Measurements from ENCODE around the gene STIP1.
"Not testable (repeated sequence)": the region's sequence is repeated elsewhere in the genome, so short reads cannot be mapped to it uniquely, and the experiment has no call there.

Gene STIP1

GRCh38 chr11:64157631-64158394 lies 28.2 kb upstream of the STIP1 start:
- no peak for DNase-seq (ENCODE audit: low read depth)

DNA sequence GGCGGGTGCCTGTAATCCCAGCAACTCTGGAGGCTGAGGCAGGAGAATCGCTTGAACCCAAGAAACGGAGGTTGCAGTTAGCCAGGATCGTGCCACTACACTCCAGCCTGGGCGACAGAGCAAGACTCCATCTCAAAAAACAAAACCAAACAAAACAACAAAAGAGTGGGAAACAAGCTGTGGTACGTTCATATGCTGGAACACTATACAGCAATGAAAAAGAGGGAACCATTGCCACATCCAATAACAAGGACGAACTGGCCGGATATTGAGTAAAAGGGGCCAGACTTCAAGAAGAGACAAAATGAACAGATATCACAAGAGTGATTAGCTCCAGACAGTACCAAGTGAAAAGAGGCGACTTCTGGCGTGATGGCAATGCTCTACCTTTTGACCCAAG lies 24.9 kb upstream of the STIP1 start:
- DNase-seq (ENCODE audit: low read depth): no peak

- DNase-seq (ENCODE audit: low read depth): not testable (repeated sequence)
These were observed 23.2 kb upstream of the STIP1 start for GRCh38 chr11:64162769-64163168.

- DNase-seq (ENCODE audit: low read depth): no peak
These were observed 22.0 kb upstream of the STIP1 start for GRCh38 chr11:64163951-64164350.

- no peak for DNase-seq (ENCODE audit: low read depth)
These were observed 21.3 kb upstream of the STIP1 start for GRCh38 chr11:64164392-64165312.

DNA sequence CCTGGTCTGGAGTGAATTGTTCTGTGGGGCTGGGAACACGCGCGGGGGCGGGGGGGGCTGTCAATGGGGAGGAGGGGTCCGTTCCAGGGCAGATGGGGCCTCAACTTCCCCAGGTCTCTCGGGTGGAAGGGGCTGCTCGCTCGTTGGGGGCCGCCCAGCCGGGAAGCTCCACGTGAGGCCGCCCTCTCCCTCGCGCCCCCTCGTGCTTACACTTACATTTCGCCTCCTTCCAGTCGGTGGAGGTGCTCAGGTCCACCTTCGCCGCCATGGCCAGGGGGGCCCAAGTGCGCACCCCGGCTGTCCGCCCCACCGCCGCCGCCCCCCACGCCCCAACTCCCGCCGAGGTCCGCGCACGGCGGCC lies 20.5 kb upstream of the STIP1 start:
- no peak for DNase-seq (ENCODE audit: low read depth)

DNA sequence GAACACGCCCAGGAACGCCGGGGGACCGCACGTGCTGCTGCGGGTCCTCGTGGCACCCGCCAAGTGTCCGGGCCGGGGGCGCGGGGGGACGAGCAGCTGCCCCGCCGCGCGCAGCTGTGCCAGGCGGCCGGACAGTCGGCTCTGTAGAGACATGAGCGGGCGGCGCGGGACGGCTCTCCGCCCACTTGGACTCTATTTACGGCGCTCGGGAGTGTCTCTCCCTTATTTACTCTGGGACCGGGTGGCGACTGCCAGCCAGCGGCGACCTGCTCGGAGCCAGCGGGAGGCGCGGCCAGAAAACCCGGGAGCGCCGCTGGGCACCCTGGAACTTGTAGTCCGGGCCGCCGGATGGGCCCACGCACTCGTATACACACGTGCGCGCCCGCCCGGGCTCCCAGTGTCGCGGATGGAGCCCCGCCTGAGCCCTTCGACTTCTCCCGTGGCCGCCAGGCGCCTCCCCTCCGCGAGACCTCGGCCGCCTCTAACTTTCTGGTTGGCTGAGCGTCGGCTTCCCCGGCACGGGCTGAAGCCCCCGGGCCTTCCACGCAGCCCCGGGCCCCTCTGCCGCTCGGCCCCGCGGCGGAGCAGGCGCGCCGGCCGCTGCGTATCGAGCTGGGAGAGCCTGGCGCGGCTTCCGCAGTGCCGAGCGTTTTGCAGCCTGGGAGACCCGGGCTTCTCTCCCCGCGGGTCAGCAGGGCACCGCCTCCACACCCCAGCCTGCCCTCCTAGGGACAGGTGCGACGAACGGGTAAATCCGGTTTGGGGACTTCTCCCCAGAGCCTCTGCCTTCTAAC lies 19.9 kb upstream of the STIP1 start, which contains the start of gene MACROD1:
Gene MACROD1, minus strand, starts transcription at position 272 of the 794 bp plus-strand sequence. Its CDS starts 119 bp downstream, at position 153.
- peak; percentile 57 for DNase-seq (ENCODE audit: low read depth)

DNA sequence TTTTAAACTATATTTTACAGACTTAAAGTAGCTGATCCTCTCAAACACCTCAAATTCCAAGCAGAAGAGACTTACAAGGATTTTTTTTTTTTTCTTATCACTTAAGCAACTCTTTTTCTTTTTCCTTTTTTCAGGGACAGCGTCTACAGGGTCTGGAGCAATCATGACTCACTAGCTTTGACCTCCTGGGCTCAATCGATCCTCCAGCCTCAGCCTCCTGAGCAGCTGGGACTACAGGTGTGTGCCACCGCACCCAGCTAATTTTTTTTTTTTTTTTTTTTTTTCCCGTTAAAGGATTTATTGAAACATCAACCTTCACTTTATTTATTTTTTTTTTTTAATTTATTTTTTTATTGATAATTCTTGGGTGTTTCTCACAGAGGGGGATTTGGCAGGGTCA lies 15.6 kb upstream of the STIP1 start:
- no peak for DNase-seq (ENCODE audit: low read depth)

- DNase-seq (ENCODE audit: low read depth): peak; percentile 26
These were observed 12.2 kb upstream of the STIP1 start for GRCh38 chr11:64173616-64174355.

DNA sequence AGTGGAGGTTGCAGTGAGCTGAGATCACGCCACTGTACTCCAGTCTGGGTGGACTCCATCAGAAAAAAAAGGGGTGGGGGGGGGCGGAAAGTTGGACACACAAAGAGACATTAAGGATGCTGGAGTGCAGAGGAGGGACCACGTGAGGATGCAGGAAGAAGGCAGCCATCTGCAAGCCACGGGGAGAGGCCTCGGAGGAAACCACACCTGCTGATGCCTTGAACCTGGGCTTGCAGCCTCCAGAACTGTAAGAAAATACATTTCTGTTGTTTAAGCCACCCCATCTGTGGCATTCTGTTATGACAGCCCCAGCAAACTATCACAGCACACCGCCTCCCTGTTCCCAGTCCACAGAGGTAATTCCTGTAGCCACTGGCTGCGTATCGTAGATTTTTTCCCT lies 9.2 kb upstream of the STIP1 start:
- DNase-seq (ENCODE audit: low read depth): no peak

DNA sequence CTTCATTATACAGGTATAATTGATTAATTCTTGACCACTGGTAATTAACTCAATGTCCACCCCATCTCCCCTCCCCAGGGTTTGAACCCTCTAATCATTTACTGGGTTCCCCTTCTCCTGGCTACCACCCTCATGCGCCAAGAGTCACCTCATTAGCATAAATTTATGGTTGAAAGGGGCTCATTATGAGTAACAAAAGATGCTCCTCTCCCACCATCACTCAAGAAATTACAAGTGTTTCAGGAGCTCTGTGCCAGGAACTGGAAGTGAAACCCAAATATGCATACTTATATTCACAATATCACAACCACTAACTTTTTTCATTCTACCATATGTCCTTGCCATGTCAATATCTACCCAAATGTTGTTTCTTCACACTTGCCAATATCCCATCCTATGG lies 7.8 kb upstream of the STIP1 start:
- DNase-seq (ENCODE audit: low read depth): no peak

- DNase-seq (ENCODE audit: low read depth): no peak
These were observed 6.9 kb upstream of the STIP1 start for GRCh38 chr11:64178951-64179639.

GRCh38 chr11:64180891-64181290 lies 5.1 kb upstream of the STIP1 start:
- DNase-seq (ENCODE audit: low read depth): no peak

DNA sequence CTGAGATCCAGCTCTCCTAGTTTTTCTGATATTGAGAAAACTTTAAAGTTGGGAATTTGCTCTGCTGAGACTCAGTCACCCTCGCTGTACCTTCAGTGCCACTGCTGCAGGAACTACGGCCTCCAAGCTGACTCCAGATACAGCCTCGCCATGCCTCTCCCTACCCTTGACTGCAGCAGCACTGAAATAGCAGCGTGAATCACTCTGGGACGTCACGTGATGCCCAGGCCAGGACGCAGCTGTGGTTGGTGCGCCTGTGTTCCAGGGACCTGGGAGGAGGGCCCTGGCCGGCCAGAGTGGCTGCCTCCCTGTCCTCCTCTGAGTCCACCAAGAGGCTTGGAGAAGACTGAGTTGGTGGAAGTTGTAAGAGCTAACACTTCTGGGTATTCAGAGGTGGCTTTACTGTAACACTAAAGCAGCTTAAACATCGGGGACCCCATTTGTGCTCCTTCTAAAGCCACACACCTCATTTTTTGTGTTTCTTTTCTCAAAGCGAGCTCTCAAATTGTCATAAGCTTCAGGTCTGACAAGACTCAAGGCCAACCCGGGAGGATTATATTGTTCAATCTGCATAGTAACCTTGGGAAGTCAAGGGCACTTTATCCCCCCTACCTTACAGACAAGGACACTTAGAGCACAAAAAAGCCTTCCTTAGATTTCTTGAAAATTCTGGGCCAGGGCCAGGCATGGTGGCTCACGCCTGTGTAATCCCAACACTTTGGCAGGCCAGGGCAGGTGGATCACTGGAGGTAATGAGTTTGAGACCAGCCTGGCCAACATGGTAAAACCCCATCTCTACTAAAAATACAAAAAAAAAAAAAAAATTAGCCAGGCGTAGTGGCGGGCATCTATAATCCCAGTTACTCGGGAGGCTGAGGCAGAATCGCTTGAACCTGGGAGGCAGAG lies 4.2 kb upstream of the STIP1 start:
- peak; percentile 88 for DNase-seq (ENCODE audit: low read depth)

GRCh38 chr11:64183890-64184289 lies 2.1 kb upstream of the STIP1 start:
- no peak for DNase-seq (ENCODE audit: low read depth)

GRCh38 chr11:64185175-64185692 lies 737 bp upstream of the STIP1 start:
- peak; percentile 79 for DNase-seq (ENCODE audit: low read depth)

DNA sequence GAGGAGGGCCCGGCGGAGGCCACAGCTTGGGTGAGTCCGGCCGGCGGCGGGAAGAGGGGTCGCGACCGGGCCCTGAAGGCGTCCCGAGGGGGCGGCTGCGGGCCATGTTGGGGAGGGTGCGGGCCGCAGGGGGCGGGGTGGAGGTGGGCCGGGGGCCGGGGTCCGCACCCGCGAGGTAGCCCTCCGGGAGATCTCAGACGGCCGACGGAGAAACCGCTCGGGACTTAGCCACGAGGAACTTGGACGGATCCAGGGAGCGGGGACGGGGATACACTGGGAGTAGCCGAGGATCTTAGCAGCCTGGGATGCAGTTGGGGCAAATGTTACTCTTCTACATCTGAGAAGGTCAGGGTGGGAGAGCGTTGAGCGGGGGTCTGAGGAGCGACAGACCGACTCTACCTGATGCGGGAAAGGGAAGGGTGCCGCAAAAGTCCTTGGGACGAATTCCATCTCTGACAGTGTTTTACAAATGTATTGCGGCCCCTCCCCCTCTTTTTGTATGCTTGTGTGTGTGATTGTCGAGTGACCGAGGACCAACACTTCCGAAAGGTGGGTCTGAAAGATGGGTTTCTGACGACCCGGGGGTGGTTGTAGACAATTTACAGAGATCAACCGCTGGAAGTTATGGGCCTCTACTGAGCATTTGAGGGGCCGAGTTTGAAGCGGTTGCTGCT lies 658 bp downstream of the STIP1 start:
- DNase-seq (ENCODE audit: low read depth): no peak

DNA sequence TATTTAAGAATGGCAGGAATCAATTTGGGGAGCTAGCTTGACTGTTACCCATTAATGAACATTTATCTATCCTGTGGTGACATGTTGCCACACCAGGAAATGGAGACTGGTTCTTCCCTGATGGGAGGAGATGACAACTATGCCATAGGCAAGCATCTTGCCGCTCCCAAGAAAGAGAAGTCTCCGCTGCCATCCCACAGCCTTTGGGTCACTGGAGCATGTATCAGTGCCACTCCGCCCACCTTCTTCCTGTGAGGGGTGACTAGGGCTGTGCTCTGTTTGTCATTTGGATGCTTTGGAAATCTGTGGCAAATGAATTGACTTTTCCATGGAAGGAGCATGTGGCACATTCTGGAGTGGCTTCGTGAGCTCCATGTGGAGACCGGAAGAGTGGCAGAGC lies 6.5 kb downstream of the STIP1 start:
- no peak for DNase-seq (ENCODE audit: low read depth)

- DNase-seq (ENCODE audit: low read depth): no peak
These were observed 10.7 kb downstream of the STIP1 start for GRCh38 chr11:64196626-64197025.

All from amniotic epithelial cell (primary cell).